GM12864 (cell line): ENCODE measurements around the gene ELMO1.

Experiments used
- DNase-seq: peaks from one replicate; pipeline ENCODE4 v3.0.0-alpha.2; 2011; ENCODE audit warnings: low read depth
- H3K4me3 ChIP-seq: 2 replicates; pipeline ENCODE4 v1.5.1; 2011; ENCODE audit warnings: mild to moderate bottlenecking, low read depth, low read length, control low read depth
- CTCF ChIP-seq: IDR thresholded peaks from 2 replicates; pipeline ENCODE4 v1.5.1; 2011; ENCODE audit warnings: low read depth, mild to moderate bottlenecking, moderate library complexity, low read length, control low read depth, inconsistent platforms; ENCODE audit errors: missing control alignments

ELMO1 gene

GRCh38 chr7:37359662-37360444 lies 88.8 kb downstream of the ELMO1 start:
- TF ChIP-seq CTCF: no peak
- H3K4me3 ChIP-seq: no peak overlapping the region
- DNase-seq: no peak

DNA sequence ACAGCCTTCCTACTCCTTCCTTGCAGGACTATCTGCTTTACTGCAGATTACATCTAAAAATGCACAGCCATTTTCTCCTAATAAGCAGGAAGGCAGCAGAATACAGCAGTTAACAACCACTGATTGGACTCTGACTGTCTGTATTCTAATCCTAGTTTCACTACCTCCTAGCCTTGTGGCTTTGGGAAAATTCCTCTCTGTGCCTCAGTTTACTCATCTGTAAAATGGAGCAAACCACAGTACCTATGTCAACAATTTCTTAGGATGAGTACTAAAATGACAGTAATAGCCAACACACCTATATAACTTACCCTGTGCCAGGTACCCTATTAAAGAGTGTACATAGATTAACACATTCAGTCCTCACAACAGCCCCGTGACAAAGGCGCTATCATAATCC lies 89.5 kb downstream of the ELMO1 start:
- no peak overlapping the region for H3K4me3 ChIP-seq
- no peak for TF ChIP-seq CTCF
- DNase-seq: no peak

DNA sequence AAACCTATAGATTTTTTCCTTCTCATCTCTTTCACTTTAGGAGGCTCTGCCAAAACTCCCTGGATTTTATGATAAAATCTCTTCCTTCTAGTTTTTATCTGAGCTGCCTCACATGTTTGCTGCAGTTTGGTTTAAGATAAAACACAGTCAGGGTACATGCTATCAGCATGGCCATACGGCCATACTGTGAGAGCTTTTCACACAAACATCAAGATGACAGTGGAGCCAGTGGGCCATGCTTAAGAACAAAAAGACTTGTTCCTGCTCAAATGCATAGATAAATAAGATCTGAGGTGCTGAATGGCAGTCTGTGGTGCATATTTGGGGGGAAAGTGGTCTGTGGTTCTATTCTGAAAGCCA lies 91.0 kb downstream of the ELMO1 start:
- DNase-seq: no peak
- H3K4me3 ChIP-seq: no peak overlapping the region
- TF ChIP-seq CTCF: no peak

DNA sequence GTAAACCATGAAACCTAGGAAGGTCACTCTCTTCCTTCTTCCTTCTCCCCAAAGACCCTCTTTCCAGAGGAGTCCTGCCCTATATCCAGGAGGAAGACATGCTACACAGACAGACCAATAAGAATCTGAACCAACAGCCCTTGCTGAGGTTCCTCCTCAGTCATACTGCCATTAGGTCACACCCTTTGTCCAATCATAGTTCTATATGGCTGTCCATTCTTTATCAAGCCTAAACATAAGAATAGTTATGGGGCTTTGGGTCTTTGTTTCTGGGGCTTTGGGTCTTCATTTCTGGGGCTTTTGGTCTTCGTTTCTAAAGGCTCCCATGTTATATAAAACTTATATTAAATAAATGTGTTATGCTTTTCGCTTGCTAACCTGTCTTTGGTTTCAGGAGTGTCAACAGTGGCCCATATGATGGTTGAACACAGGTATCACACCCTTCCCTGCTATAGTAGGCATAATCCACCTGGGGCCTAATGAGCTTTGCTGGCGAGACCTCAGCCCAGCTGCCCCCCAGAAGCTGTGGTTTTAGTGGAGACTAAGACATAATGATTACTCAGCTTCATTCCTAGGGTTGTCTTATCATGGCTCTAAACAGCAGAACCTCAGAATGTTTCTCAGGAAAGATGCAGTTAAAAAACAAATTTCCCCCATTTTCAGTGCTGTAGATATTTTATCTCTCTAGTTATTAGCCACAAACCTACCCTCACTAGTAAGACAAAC lies 91.6 kb downstream of the ELMO1 start:
- no peak overlapping the region for H3K4me3 ChIP-seq
- no peak for TF ChIP-seq CTCF
- no peak for DNase-seq

DNA sequence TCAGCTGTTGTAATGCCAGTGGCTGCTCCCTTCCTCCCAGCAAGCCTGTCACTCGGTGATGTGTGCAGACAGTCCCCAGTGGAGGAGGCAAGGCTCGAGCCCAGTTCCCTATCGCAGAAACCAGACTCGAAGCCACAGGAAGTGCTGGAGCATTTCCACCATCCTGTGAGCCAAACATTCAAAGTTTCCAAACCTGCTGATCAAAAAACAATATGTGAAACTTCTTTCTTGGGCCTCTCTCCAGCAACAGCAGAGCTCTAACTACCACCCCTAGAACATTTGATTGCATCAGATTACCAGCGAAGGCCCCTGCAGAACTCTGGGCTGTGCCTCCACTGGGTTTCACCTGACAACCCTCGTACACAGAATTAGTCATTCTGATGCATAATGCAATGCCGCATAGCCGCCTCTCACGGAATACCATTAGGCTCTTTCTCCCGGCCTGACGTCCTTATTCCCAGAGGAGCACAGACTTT lies 94.0 kb downstream of the ELMO1 start:
- H3K4me3 ChIP-seq: no peak overlapping the region
- TF ChIP-seq CTCF: no peak
- no peak for DNase-seq

GRCh38 chr7:37353949-37354655 lies 94.6 kb downstream of the ELMO1 start:
- TF ChIP-seq CTCF: no peak
- DNase-seq: no peak
- H3K4me3 ChIP-seq: peak overlapping the region; percentile 73; the same call in 1 of the 2 replicates
